Activated naive CD8-positive, alpha-beta T cell treated with anti-CD3 and anti-CD28 coated beads, Interleukin-2, amount 50 U/mL, for 24 hours (primary cell): Measurements from ENCODE around the gene WRNIP1.
A peak's percentile ranks its signal among the peaks of the same experiment; 100 is the strongest.
"Not testable (repeated sequence)": the region's sequence is repeated elsewhere in the genome, so short reads cannot be mapped to it uniquely, and the experiment has no call there.

Experiments
- ATAC-seq: fragments of 150-1000 bp; cut with Tn5 transposase; one replicate; pipeline ENCODE4 v1.10.0; 2021
- DNase-seq: peaks from one replicate; pipeline ENCODE4 v3.0.0; 2021
- H3K27ac Mint-ChIP-seq: one replicate; pipeline ENCODE4 v1.8.0; 2021; ENCODE audit warnings: mild to moderate bottlenecking, mixed read lengths
- H3K27me3 Mint-ChIP-seq: one replicate; pipeline ENCODE4 v1.8.0; 2021; ENCODE audit warnings: mixed read lengths
- H3K36me3 Mint-ChIP-seq: one replicate; pipeline ENCODE4 v1.8.0; 2021; ENCODE audit warnings: low read depth, mixed read lengths
- H3K4me1 Mint-ChIP-seq: one replicate; pipeline ENCODE4 v1.8.0; 2021; ENCODE audit warnings: mixed read lengths
- H3K4me3 Mint-ChIP-seq: one replicate; pipeline ENCODE4 v1.8.0; 2021; ENCODE audit warnings: mild to moderate bottlenecking, moderate library complexity, mixed read lengths
- H3K9me3 Mint-ChIP-seq: one replicate; pipeline ENCODE4 v1.8.0; 2021; ENCODE audit warnings: mixed read lengths

WRNIP1 gene

GRCh38 chr6:2750832-2751231 lies 14.4 kb upstream of the WRNIP1 start, which contains the start of gene MYLK4:
TSS of gene MYLK4 (minus strand) at chr6:2750922. CDS start at chr6:2749294, 1,628 bp downstream.
- DNase-seq (no peak), ATAC-seq (no peak)
- Mint-ChIP-seq H3K36me3 (peaks cover 2% of the 10 kb centered on the region), H3K4me3 (no peak within 1 kb of the TSS), H3K4me1 (peaks cover 2% of the 10 kb centered on the region), H3K27ac (no peak within 1 kb of the TSS), H3K9me3 (peaks cover 4% of the 10 kb centered on the region), H3K27me3 (peaks cover 24% of the 10 kb centered on the region)

GRCh38 chr6:2751871-2752270 lies 13.3 kb upstream of the WRNIP1 start:
- H3K27me3 Mint-ChIP-seq = peaks cover 26% of the 10 kb centered on the region
- H3K27ac Mint-ChIP-seq = no peak overlapping the region
- H3K4me3 Mint-ChIP-seq = no peak overlapping the region
- DNase-seq (no peak), ATAC-seq (no peak)
- peaks cover 4% of the 10 kb centered on the region for H3K9me3 Mint-ChIP-seq
- H3K36me3 Mint-ChIP-seq = peaks cover 2% of the 10 kb centered on the region
- H3K4me1 Mint-ChIP-seq = peaks cover 2% of the 10 kb centered on the region

- ATAC-seq (no peak), DNase-seq (no peak)
- Mint-ChIP-seq H3K27ac (no peak overlapping the region), H3K4me3 (no peak overlapping the region), H3K4me1 (peaks cover 2% of the 10 kb centered on the region), H3K36me3 (peaks cover 2% of the 10 kb centered on the region), H3K27me3 (peaks cover 26% of the 10 kb centered on the region), H3K9me3 (peaks cover 4% of the 10 kb centered on the region)
Measured at GRCh38 chr6:2752477-2753109, 12.6 kb upstream of the WRNIP1 start.

GRCh38 chr6:2753110-2753489 lies 12.1 kb upstream of the WRNIP1 start:
- Mint-ChIP-seq H3K4me1 (peaks cover 2% of the 10 kb centered on the region), H3K4me3 (no peak overlapping the region), H3K27ac (no peak overlapping the region), H3K36me3 (peaks cover 2% of the 10 kb centered on the region), H3K9me3 (peaks cover 4% of the 10 kb centered on the region), H3K27me3 (peaks cover 26% of the 10 kb centered on the region)
- DNase-seq = no peak
- ATAC-seq = no peak

- H3K36me3 Mint-ChIP-seq = peaks cover 2% of the 10 kb centered on the region
- H3K4me1 Mint-ChIP-seq = peaks cover 2% of the 10 kb centered on the region
- no peak overlapping the region for H3K4me3 Mint-ChIP-seq
- peaks cover 26% of the 10 kb centered on the region for H3K27me3 Mint-ChIP-seq
- H3K27ac Mint-ChIP-seq = no peak overlapping the region
- peaks cover 4% of the 10 kb centered on the region for H3K9me3 Mint-ChIP-seq
- DNase-seq (no peak), ATAC-seq (no peak)
Measured at GRCh38 chr6:2753743-2754142, 11.4 kb upstream of the WRNIP1 start.

GRCh38 chr6:2754393-2754792 lies 10.8 kb upstream of the WRNIP1 start:
- DNase-seq (no peak), ATAC-seq (no peak)
- peaks cover 2% of the 10 kb centered on the region for H3K36me3 Mint-ChIP-seq
- H3K4me3 Mint-ChIP-seq = no peak overlapping the region
- peaks cover 2% of the 10 kb centered on the region for H3K4me1 Mint-ChIP-seq
- peaks cover 4% of the 10 kb centered on the region for H3K9me3 Mint-ChIP-seq
- H3K27ac Mint-ChIP-seq = no peak overlapping the region
- H3K27me3 Mint-ChIP-seq = peaks cover 23% of the 10 kb centered on the region

GRCh38 chr6:2754911-2755310 lies 10.3 kb upstream of the WRNIP1 start:
- Mint-ChIP-seq H3K4me1 (peaks cover 2% of the 10 kb centered on the region), H3K36me3 (peaks cover 2% of the 10 kb centered on the region), H3K9me3 (peaks cover 4% of the 10 kb centered on the region), H3K27ac (no peak overlapping the region), H3K27me3 (peaks cover 23% of the 10 kb centered on the region), H3K4me3 (no peak overlapping the region)
- ATAC-seq (no peak), DNase-seq (no peak)

GRCh38 chr6:2755456-2755855 lies 9.7 kb upstream of the WRNIP1 start:
- Mint-ChIP-seq H3K36me3 (peaks cover 2% of the 10 kb centered on the region), H3K4me1 (peaks cover 2% of the 10 kb centered on the region), H3K27me3 (peaks cover 23% of the 10 kb centered on the region), H3K9me3 (peaks cover 4% of the 10 kb centered on the region), H3K4me3 (no peak overlapping the region), H3K27ac (no peak overlapping the region)
- DNase-seq (no peak), ATAC-seq (no peak)

- Mint-ChIP-seq H3K36me3 (peaks cover 2% of the 10 kb centered on the region), H3K27ac (no peak overlapping the region), H3K4me1 (peaks cover 8% of the 10 kb centered on the region), H3K27me3 (peaks cover 17% of the 10 kb centered on the region), H3K4me3 (no peak overlapping the region), H3K9me3 (peaks cover 4% of the 10 kb centered on the region)
- no peak for ATAC-seq
- DNase-seq = no peak
Measured at GRCh38 chr6:2756241-2756640, 9.0 kb upstream of the WRNIP1 start.

- no peak overlapping the region for H3K4me3 Mint-ChIP-seq
- no peak overlapping the region for H3K27ac Mint-ChIP-seq
- ATAC-seq (no peak), DNase-seq (no peak)
- H3K27me3 Mint-ChIP-seq = peaks cover 17% of the 10 kb centered on the region
- peaks cover 2% of the 10 kb centered on the region for H3K36me3 Mint-ChIP-seq
- H3K9me3 Mint-ChIP-seq = peaks cover 4% of the 10 kb centered on the region
- H3K4me1 Mint-ChIP-seq = peaks cover 10% of the 10 kb centered on the region
Measured at GRCh38 chr6:2756687-2757224, 8.4 kb upstream of the WRNIP1 start.

GRCh38 chr6:2758980-2759379 lies 6.2 kb upstream of the WRNIP1 start:
- no peak for DNase-seq
- Mint-ChIP-seq H3K4me1 (peaks cover 15% of the 10 kb centered on the region), H3K27ac (no peak overlapping the region)

GRCh38 chr6:2760882-2761842 lies 4.0 kb upstream of the WRNIP1 start:
- Mint-ChIP-seq H3K4me1 (peaks cover 24% of the 10 kb centered on the region), H3K36me3 (no peaks in the 10 kb centered on the region), H3K27ac (peak overlapping the region; percentile 29), H3K4me3 (peak overlapping the region; percentile 65), H3K9me3 (no peaks in the 10 kb centered on the region), H3K27me3 (peaks cover 2% of the 10 kb centered on the region)
- DNase-seq = no peak
- no peak for ATAC-seq

More at GRCh38 chr6:2758980-2759379, 6.2 kb upstream of the WRNIP1 start:
- H3K9me3 Mint-ChIP-seq = no peaks in the 10 kb centered on the region
- no peak overlapping the region for H3K4me3 Mint-ChIP-seq
- peaks cover 7% of the 10 kb centered on the region for H3K27me3 Mint-ChIP-seq
- H3K36me3 Mint-ChIP-seq = no peaks in the 10 kb centered on the region
- ATAC-seq = no peak

- H3K4me1 Mint-ChIP-seq = peaks cover 33% of the 10 kb centered on the region
- not testable (repeated sequence) for H3K9me3 Mint-ChIP-seq, DNase-seq, H3K27me3 Mint-ChIP-seq, H3K36me3 Mint-ChIP-seq, H3K27ac Mint-ChIP-seq, ATAC-seq, H3K4me3 Mint-ChIP-seq
Measured at GRCh38 chr6:2762868-2763267, 2.3 kb upstream of the WRNIP1 start.

GRCh38 chr6:2763345-2763841 lies 1.8 kb upstream of the WRNIP1 start:
- no peaks in the 10 kb centered on the region for H3K9me3 Mint-ChIP-seq
- H3K4me3 Mint-ChIP-seq = no peak overlapping the region
- H3K36me3 Mint-ChIP-seq = peaks cover 14% of the 10 kb centered on the region
- H3K27ac Mint-ChIP-seq = no peak overlapping the region
- H3K4me1 Mint-ChIP-seq = peaks cover 39% of the 10 kb centered on the region
- DNase-seq = no peak
- no peaks in the 10 kb centered on the region for H3K27me3 Mint-ChIP-seq
- ATAC-seq = no peak
